GM19099 (cell line): ENCODE measurements around the gene DOK3.

Source experiments
- POLR2A ChIP-seq: IDR thresholded peaks from 3 replicates; pipeline ENCODE4 v1.6.1; 2011; ENCODE audit warnings: low read depth; ENCODE audit not compliant: insufficient read length; ENCODE audit errors: extremely low read depth

DOK3 gene

DNA sequence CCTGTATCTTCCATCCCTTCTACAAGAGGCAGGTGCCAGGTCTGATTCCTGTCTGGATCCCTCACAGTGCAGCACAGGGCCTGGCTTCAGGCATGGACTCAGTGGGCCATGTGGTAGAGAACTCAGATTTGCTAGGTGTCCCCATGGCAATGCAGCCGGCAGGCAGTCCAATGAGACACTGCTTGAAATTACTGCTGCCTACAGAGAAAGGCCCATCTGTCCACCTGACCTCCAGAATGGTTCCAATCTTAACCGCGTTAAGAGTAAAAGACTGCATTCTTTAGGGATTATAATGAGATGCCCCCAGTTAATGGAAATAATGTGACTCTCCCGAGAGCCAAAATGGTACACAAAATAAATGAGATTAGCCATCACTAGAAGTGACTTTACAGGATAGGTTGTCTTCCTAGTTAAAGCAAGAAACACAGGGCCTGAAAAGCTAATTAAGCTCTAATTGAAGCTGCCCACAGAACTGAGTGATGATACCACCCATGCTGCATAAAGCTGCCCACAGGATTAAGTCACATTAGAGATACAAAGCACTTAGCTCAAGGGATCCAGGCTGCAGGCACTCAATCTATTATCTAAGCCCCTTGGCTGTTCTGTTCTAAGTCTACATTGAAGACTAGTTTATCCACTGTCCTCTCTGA lies 33.3 kb upstream of the DOK3 start:
- no peak for TF ChIP-seq POLR2A

DNA sequence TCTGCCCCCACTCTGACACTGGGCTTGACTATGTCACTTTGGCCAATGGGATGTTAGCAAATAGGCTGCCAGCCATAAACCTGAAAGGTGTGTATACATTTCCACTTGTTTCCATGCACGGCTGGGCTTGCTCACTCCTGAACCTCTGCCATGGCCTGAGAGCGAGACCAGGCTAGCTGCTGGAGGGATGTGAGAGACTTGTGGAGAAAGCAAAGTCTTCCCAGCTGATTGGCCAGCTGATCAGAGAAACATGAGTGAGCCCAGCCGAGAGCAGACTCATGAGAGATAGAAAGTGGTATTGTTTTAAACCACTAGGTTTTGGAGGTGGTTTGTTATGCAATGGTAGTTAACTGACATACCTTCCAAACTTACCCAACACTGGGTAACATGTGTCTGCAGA lies 30.8 kb upstream of the DOK3 start:
- no peak for TF ChIP-seq POLR2A

DNA sequence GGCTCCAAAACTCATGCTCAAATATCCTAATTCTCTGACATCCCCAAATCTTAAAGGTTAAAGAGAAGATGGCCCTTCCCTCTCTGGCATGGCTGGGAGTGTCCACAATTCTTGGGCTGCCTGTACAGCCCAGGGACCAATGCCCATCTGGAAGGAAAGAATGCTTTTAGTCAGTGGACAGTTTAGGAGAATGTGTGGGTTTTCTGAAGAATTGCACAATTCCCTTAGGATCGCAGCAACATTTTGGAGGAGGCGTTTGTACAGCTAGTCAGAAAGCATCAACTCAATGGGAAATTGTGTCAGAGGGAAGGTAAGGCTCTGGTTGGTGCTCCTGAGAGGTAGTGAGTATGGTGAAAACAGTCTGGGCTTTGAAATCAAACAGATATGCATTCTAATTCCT lies 29.8 kb upstream of the DOK3 start:
- no peak for TF ChIP-seq POLR2A

DNA sequence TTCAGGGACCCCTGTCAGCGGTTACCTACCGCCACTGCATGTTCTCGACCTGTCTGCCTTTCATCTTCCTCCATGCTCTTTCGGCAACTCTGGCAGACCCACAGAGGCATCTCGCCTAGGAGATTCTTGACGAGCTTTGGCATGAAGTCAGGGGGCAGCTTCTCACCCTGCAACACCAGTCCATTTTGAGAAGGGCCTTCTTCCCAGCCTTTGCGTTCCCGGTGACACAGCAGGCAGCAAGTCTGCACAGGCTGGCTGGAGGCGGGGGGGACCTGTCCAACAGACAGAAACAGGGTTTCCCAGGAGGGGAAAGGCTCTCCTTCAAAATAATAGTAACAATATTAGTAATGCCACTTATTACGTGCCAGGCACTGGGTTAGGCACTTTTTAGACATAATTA lies 29.2 kb upstream of the DOK3 start:
- TF ChIP-seq POLR2A: no peak

DNA sequence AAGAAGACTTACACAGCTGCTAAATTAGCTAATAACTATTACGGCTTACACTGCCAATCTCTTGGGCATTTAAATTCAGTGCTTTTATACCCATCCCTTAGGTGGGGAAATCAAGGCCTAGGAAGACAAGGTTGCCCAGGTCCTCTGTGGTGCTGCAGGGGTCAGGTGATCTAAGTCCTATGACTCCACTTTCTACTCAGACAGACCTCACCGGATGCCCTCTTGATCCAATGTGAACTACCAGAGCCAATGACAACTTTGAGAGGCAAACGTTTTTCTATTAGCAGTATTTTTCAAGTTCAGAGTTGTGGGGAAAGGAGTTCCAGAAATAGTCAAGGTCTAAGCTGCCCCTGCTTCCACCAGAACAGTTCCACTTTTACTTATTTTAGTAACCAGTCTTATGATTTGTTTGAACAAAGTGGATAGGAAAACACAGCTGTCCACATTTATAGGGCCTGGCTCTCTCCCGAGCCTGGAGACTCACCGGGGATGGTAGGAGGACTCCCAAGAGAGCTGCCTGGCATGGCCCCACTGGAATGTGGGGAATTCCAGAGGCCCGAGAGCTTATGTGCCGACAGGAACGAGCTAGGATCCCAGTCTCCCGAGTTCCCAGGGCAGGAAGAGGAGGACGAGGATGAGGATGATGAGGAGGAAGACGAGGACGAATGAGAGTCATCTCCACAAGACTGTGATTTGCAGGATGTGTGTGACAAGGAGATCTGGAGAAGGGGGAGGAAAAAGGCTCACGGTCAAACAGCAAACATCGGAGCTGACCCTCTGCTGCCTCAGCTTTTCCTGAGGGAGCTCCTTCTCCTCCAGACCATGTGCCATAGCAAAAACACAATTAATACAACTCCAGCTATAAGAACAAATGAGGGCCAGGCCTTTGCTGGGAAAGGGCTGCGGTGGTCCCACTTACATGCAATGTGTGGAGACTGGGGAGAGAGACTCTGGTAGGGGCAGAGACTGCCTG lies 28.0 kb upstream of the DOK3 start:
- TF ChIP-seq POLR2A: no peak

DNA sequence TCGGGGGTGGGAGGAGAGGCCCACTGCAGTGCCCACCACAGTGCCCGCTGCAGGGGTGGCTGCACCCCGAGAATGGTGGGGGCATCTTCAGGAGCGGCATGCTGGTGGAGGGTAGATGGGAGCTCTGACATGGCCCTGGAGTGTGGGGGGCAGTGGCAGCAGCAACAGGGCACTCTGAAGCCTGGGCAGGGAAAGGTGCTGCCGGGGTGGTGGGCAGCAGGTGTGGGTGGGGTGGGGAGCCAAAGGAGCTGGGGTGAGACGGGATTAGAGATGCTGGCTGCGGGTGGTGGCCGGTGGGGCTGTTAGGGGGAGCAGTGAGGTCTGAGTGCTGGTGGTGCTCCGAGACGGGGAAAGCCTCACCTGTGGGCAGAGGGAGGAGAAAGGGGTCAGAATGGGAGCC lies 26.8 kb upstream of the DOK3 start:
- TF ChIP-seq POLR2A: no peak

DNA sequence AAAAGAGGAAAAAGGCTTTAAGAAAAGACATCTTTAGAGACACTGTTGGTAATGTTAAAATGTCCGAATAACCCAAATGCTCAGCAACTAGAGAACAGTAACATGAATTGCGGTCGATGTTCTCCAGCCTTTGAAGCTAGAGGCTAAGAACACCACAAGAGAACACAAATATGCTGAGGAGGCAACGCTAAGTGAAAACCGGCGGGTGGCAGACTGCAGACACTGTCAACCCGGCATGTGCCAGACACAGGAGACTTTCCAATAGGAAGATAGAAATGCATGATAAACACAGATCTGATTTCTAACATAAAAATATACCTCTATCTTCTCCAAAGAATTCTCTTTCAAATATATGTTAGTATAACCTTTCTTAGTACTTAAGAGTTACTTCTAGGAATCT lies 25.5 kb upstream of the DOK3 start:
- no peak for TF ChIP-seq POLR2A

DNA sequence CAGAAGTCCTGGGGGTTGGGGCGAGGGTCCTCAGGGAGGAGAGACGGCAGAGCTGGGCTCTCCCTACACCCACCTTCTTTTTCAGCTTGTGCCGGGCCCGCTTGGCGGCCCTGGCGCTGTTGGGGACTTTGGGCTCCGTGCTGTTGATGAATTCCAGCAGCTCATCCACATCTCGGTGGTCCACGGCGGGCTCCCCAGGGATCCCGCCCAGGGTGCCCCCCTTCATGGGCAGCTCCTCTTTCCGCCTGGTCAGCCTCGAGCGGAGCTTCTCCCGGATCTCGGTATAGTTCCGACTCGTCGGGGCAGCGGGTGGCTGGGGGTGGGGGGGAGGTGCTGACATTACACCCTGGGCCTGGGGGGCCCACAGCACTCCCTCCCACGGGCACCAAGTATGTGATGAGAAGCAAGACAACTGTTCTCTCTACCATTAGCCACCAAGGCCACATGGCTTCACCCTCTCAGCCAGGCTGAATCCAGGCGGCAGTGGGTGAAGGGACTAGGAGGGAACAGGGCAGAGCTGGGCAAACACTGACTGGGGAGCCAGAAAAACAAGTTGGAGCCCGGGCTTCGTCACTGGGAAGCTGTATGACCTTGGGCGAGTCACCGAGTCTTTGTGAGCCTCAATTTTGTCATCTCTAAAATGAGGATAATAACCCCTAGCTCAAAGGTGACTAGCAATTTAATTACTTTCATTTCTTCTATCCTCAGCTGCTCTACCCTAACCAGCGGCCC lies 21.7 kb upstream of the DOK3 start:
- no peak for TF ChIP-seq POLR2A

DNA sequence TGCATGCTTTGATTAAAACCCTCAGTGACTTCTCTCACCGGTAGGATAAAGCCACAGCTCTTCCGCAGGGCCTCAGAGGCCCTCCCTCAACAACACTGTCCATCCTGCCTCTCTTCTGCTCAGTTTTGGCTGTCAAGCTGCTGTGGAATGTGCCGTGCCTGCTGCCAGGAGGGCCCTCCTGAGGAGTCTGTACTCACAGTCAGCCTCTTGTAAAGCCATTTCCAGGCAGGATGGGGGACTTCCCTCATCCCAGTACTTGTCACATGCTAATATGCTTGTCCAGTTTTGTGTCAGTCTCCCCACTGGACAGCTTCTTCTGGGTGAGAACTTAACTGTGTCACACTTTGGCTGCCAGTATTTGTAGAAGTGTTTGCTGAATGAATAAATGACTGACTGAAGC lies 21.0 kb upstream of the DOK3 start:
- no peak for TF ChIP-seq POLR2A

DNA sequence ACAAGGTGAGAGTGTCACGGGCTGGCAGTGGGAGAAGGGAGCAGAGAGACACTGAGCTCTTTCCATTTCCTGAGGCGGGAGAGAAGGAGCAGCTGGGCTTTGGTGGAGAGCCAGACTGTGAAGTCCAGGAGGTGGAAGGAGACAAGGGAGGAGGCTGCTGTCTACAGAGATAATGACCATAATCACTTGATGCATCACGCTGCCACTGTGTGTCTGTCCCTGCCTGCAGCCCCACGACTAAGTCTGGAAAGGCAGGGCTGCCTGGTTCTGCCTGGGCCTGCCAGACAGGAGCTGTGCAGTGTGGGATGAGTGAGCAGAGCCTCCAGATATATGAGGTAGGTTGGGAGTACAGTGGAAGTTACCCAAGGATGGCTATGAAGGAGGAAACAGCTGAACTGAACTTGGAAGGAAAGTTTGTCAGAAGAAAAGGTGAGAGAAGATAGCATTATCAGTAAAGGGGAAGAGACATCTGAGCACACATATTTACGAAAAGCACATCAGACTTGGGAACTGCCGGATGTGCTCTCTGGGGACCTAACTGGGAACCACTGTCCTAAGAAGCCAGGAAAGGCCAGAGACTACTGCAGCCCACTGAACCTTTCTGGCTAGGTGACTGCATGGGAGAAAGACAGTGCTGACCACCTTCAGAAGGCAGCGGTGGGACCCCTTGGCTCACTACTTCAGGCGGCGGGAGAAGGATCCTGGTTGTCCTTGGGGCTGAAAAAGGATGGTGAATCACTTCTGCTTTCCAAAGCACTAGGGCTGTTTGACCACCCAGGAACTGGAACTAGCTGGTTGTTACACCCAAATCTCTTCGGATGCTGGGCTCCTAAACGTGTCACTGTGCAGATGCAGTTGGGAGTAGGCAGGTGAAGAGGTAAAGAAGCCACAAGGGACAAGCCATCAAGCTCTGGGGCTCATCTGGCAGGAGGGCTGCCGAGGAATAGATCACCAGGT lies 19.9 kb upstream of the DOK3 start:
- TF ChIP-seq POLR2A: no peak

DNA sequence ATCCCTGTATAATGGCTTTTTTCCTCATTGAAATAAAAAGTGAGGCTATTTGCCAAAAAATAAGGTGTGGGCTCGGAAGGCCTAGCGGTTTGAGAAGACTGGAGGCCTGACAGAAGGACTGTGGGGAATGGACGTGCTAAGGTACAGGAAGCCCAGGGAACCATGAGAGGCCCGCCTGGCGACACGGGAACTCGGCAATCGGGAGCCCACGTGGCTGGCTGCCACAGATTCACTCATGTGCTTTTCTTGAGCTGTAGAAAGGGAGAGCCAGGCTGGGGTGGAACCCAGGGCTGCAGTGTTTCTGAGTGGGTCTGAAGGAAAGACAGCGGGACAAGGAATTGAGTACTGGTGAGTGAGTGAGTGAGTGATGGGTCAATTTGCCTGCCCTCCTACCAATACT lies 19.0 kb upstream of the DOK3 start:
- no peak for TF ChIP-seq POLR2A

DNA sequence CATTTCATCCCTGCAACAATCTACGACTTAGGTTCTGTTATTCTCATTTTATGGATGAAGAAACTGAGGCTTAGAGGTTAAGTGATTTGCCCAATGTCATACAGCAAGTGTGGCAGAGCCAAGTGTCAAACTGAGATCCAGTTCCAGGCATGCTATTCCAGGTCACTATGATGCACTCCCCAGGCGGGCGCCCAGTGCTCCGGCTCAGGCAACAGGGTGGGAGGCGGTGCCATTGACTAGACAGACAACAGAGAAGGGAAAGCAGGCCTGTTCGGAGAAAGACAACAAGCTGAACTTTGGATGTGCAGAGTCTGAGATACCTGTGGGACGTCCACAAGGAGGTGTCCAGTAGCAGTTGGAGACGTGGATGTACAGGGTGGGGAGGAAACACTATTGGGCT lies 18.0 kb upstream of the DOK3 start:
- TF ChIP-seq POLR2A: no peak

DNA sequence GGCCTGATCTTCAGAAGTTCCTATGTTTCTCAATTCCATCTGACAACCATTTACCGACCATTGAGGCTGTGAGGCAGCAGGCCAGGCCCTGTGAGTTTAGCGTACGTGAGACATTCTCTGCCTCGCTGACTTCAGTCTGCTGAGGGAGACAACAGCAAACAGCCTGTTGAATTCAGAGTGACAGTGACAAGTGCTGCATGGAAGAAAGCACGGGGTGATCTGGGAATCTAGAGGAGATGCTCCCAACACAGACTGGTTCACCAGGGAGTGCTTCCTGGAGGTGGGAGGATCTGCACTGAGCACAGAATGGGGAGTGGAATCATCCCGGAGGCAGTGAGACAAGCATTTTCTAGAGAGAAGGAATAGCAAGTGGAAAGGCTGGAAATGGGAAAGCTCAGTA lies 17.2 kb upstream of the DOK3 start:
- TF ChIP-seq POLR2A: no peak

DNA sequence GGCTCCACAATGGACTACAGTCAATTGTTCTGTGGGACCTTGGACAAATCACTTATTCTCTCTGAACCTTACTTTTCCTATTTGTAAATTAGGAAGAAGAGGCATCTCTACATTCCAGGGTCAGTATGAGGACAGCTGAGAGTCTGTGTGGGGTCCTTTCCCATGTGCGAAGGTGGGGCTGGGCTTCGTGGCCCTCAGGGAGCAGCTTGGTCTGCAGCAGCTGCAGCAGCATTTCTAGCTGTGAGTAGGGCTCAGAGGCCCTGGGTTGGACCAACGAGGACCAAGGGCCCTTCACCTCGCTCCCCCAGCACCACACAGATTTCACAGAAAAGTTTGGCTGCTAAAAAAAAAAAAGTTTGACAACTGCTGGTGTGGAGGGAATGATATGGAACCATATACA lies 16.6 kb upstream of the DOK3 start:
- TF ChIP-seq POLR2A: no peak
